ENCODE results near the gene CAMTA1.

The CAMTA1 gene

DNA sequence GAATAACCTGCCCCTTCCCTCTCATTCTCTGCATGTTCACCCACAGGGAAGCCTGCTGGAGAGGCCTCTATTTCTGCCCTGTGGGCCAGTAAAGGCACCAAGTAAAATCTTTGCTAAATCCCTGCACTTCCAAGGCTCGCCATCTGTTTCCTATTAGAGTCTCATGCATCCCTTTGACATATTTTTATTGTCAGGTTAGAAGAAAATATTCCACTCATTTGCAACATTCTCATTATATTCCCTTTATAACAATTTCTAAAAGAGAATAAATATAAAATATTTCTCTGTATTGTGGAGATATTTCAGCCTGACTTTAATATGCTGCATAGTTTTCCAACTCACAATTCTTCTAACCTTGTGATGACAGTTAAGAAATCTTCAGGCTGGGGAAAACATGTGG, 645.4 kb downstream of the CAMTA1 start:
- no peak for ATAC-seq (ENCODE audit: insufficient read depth, low read depth)
- no peaks in the 10 kb centered on the region for H3K4me1 ChIP-seq (ENCODE audit: insufficient read depth, low read length)
- DNase-seq: no peak

DNA sequence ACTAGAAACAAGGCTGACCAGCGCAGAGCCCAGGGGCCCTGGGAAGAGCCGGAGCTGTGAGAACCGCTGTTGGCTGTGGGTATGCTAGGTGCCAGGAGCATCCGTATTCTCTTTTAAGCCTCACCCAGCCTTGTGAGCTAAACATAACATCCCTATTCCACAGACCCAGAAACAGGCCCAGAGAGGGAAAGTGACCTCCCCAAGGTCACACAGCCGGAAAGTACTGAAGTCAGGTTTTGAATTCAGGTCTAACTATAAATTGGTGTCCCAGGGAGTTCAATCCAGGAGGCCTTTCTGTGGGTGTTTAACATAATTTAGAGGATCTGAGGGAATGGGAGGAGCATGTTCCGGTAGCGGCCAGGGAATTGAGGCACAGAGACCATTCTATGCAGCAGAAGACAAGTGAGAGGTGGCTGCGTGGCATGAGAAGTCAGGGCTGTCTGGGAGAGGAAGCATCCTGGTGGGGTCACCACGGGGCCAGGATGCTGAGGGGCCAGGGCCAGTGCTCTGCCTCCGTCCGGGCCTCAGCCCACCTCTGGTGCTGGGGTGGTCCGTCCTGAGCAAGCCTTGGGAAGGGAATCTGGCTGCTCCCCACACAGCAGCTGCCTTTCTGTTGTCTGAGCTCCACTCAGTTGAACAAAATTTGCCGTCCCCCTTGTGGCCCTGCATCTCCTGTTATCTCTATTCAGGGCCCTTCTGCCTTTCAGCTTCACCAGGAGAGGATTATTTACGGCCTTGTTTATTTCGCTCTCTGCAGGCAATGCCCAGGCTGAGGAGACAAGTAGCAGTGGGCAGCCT, 647.0 kb downstream of the CAMTA1 start:
- Histone ChIP-seq H3K4me1 (ENCODE audit: insufficient read depth, low read length) (no peaks in the 10 kb centered on the region), H3K36me3 (ENCODE audit: insufficient read depth, low read length) (no peaks in the 10 kb centered on the region), H3K27ac (ENCODE audit: low read length) (no peak overlapping the region), H3K27me3 (ENCODE audit: insufficient read depth, low read length, poor library complexity) (peaks cover 3% of the 10 kb centered on the region), H3K4me2 (ENCODE audit: insufficient read depth, low read length) (no peak overlapping the region), H3K4me3 (ENCODE audit: low read depth in 1 of 2, low read length in 2 of 2) (no peak overlapping the region), H3K79me2 (ENCODE audit: insufficient read depth, low read length) (no peaks in the 10 kb centered on the region), H4K20me1 (ENCODE audit: insufficient read depth, low read length) (no peaks in the 10 kb centered on the region), H3K9me3 (ENCODE audit: insufficient read depth, low read length, severe bottlenecking) (peaks cover 6% of the 10 kb centered on the region), H3K9ac (ENCODE audit: low read depth, low read length) (no peak overlapping the region), H2AFZ (ENCODE audit: low read depth, low read length) (no peak overlapping the region)
- ATAC-seq (ENCODE audit: insufficient read depth, low read depth) (no peak), DNase-seq (no peak)
- no peak for TF ChIP-seq EZH2 (IDR thresholded peaks at IDR 0.05; ENCODE audit: borderline replicate concordance, low read depth, low read length, severe bottlenecking)
- TF ChIP-seq, protein P1, sequence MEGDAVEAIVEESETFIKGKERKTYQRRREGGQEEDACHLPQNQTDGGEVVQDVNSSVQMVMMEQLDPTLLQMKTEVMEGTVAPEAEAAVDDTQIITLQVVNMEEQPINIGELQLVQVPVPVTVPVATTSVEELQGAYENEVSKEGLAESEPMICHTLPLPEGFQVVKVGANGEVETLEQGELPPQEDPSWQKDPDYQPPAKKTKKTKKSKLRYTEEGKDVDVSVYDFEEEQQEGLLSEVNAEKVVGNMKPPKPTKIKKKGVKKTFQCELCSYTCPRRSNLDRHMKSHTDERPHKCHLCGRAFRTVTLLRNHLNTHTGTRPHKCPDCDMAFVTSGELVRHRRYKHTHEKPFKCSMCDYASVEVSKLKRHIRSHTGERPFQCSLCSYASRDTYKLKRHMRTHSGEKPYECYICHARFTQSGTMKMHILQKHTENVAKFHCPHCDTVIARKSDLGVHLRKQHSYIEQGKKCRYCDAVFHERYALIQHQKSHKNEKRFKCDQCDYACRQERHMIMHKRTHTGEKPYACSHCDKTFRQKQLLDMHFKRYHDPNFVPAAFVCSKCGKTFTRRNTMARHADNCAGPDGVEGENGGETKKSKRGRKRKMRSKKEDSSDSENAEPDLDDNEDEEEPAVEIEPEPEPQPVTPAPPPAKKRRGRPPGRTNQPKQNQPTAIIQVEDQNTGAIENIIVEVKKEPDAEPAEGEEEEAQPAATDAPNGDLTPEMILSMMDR (IDR thresholded peaks at IDR 0.05; ENCODE audit: borderline replicate concordance, extremely low read depth, low read length, poor library complexity, severe bottlenecking): no peak

More for the DNA sequence above, 645.4 kb downstream of the CAMTA1 start:
- Histone ChIP-seq H3K36me3 (ENCODE audit: insufficient read depth, low read length) (no peaks in the 10 kb centered on the region), H3K4me3 (ENCODE audit: low read depth in 1 of 2, low read length in 2 of 2) (no peak overlapping the region), H2AFZ (ENCODE audit: low read depth, low read length) (no peak overlapping the region), H3K27ac (ENCODE audit: low read length) (no peak overlapping the region), H4K20me1 (ENCODE audit: insufficient read depth, low read length) (no peaks in the 10 kb centered on the region), H3K27me3 (ENCODE audit: insufficient read depth, low read length, poor library complexity) (peaks cover 2% of the 10 kb centered on the region), H3K79me2 (ENCODE audit: insufficient read depth, low read length) (no peaks in the 10 kb centered on the region), H3K9me3 (ENCODE audit: insufficient read depth, low read length, severe bottlenecking) (peaks cover 6% of the 10 kb centered on the region), H3K9ac (ENCODE audit: low read depth, low read length) (no peak overlapping the region), H3K4me2 (ENCODE audit: insufficient read depth, low read length) (no peak overlapping the region)
- TF ChIP-seq EZH2 (IDR thresholded peaks at IDR 0.05; ENCODE audit: borderline replicate concordance, low read depth, low read length, severe bottlenecking): no peak
- TF ChIP-seq, protein P1 (IDR thresholded peaks at IDR 0.05; ENCODE audit: borderline replicate concordance, extremely low read depth, low read length, poor library complexity, severe bottlenecking): no peak

DNA sequence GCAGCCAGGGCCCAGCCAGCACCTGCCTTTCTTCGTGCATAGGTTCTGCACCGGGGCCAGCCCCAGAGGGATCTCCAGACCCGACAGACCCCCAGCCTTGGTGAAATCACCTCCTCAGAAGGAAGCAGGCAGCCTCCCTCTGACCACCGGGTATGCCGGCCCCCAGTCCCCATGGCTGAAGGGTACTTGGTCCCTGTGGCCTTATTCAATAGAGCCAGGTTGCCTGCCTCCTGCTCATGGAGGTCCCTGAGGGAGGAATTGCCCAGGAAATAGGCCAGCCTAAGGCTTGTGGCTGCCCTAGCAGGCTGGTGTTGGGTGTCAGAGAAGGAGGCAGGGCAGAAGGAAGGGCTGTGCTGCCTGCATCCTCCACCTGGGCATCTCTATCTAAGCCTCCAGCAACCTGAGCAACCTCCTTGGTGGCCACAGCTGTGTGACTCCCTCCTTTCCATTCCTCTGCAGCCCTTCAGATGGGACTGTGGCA, 647.7 kb downstream of the CAMTA1 start:
- H3K4me2 ChIP-seq (ENCODE audit: insufficient read depth, low read length): no peak overlapping the region
- H3K36me3 ChIP-seq (ENCODE audit: insufficient read depth, low read length): no peaks in the 10 kb centered on the region
- H3K27ac ChIP-seq (ENCODE audit: low read length): no peak overlapping the region
- no peak for DNase-seq
- TF ChIP-seq EZH2 (IDR thresholded peaks at IDR 0.05; ENCODE audit: borderline replicate concordance, low read depth, low read length, severe bottlenecking): no peak
- TF ChIP-seq, protein P1 (IDR thresholded peaks at IDR 0.05; ENCODE audit: borderline replicate concordance, extremely low read depth, low read length, poor library complexity, severe bottlenecking): no peak
- no peak for ATAC-seq (ENCODE audit: insufficient read depth, low read depth)
- peaks cover 3% of the 10 kb centered on the region for H3K27me3 ChIP-seq (ENCODE audit: insufficient read depth, low read length, poor library complexity)
- no peaks in the 10 kb centered on the region for H4K20me1 ChIP-seq (ENCODE audit: insufficient read depth, low read length)
- no peak overlapping the region for H2AFZ ChIP-seq (ENCODE audit: low read depth, low read length)
- no peaks in the 10 kb centered on the region for H3K4me1 ChIP-seq (ENCODE audit: insufficient read depth, low read length)
- no peak overlapping the region for H3K4me3 ChIP-seq (ENCODE audit: low read depth in 1 of 2, low read length in 2 of 2)
- H3K9me3 ChIP-seq (ENCODE audit: insufficient read depth, low read length, severe bottlenecking): peaks cover 6% of the 10 kb centered on the region
- no peak overlapping the region for H3K9ac ChIP-seq (ENCODE audit: low read depth, low read length)
- no peaks in the 10 kb centered on the region for H3K79me2 ChIP-seq (ENCODE audit: insufficient read depth, low read length)

All from DND-41 (cell line).